ENCODE results near the gene ATP8B1.

Gene ATP8B1

GRCh38 chr18:57819119-57819518, 16.0 kb upstream of the ATP8B1 start:
- TF ChIP-seq CSDC2 (CRISPR knock-in tag; IDR thresholded peaks at IDR 0.05) (no peak), SNAI2 (CRISPR knock-in tag; IDR thresholded peaks at IDR 0.05) (no peak), ZNF565 (CRISPR knock-in tag; conservative IDR thresholded peaks at IDR 0.05; ENCODE audit: low read depth) (no peak), CREB5 (CRISPR knock-in tag; IDR thresholded peaks at IDR 0.05; ENCODE audit: low read depth) (no peak), ZFP30 (CRISPR knock-in tag; IDR thresholded peaks at IDR 0.05) (no peak), POU6F1 (CRISPR knock-in tag; IDR thresholded peaks at IDR 0.05; ENCODE audit: borderline replicate concordance, low read depth) (no peak), PPARA (CRISPR knock-in tag; IDR thresholded peaks at IDR 0.05; ENCODE audit: borderline replicate concordance) (no peak), ARNTL (CRISPR knock-in tag; IDR thresholded peaks at IDR 0.05; ENCODE audit: borderline replicate concordance, low read depth) (no peak), TCF4 (CRISPR knock-in tag; IDR thresholded peaks at IDR 0.05; ENCODE audit: borderline replicate concordance) (no peak), GLIS3 (CRISPR knock-in tag; IDR thresholded peaks at IDR 0.05) (no peak), ZNF8 (CRISPR knock-in tag; IDR thresholded peaks at IDR 0.05) (no peak), ESRRG (CRISPR knock-in tag; IDR thresholded peaks at IDR 0.05) (no peak), ISL1 (CRISPR knock-in tag; IDR thresholded peaks at IDR 0.05) (no peak)
- ATAC-seq: no peak

GRCh38 chr18:57816208-57816954, 13.3 kb upstream of the ATP8B1 start:
- no peak for ATAC-seq
- TF ChIP-seq ZFP3 (CRISPR knock-in tag; IDR thresholded peaks at IDR 0.05) (peak; percentile 67; the same call in 1 of the 2 replicates), ZNF8 (CRISPR knock-in tag; IDR thresholded peaks at IDR 0.05) (no peak)

GRCh38 chr18:57814555-57814954, 11.4 kb upstream of the ATP8B1 start:
- TF ChIP-seq BACH2 (CRISPR knock-in tag; IDR thresholded peaks at IDR 0.05; ENCODE audit: borderline replicate concordance) (no peak), CSDC2 (CRISPR knock-in tag; IDR thresholded peaks at IDR 0.05) (no peak), ZNF8 (CRISPR knock-in tag; IDR thresholded peaks at IDR 0.05) (no peak), CREB5 (CRISPR knock-in tag; IDR thresholded peaks at IDR 0.05; ENCODE audit: low read depth) (no peak), RARB (CRISPR knock-in tag; IDR thresholded peaks at IDR 0.05) (no peak), PPARA (CRISPR knock-in tag; IDR thresholded peaks at IDR 0.05; ENCODE audit: borderline replicate concordance) (no peak), ESRRG (CRISPR knock-in tag; IDR thresholded peaks at IDR 0.05) (no peak), ISL1 (CRISPR knock-in tag; IDR thresholded peaks at IDR 0.05) (no peak), PATZ1 (CRISPR knock-in tag; IDR thresholded peaks at IDR 0.05; ENCODE audit: borderline replicate concordance) (no peak), ZFP30 (CRISPR knock-in tag; IDR thresholded peaks at IDR 0.05) (no peak), ZNF565 (CRISPR knock-in tag; conservative IDR thresholded peaks at IDR 0.05; ENCODE audit: low read depth) (no peak), ZNF70 (CRISPR knock-in tag; IDR thresholded peaks at IDR 0.05) (no peak)
- ATAC-seq: no peak

GRCh38 chr18:57813245-57813644, 10.1 kb upstream of the ATP8B1 start:
- TF ChIP-seq ISL1 (CRISPR knock-in tag; IDR thresholded peaks at IDR 0.05) (peak; percentile 88), ZNF70 (CRISPR knock-in tag; IDR thresholded peaks at IDR 0.05) (no peak)
- ATAC-seq: peak; percentile 94

- no peak for ATAC-seq
- no peak for TF ChIP-seq TCF4 (CRISPR knock-in tag; IDR thresholded peaks at IDR 0.05; ENCODE audit: borderline replicate concordance)
- no peak for TF ChIP-seq CREB5 (CRISPR knock-in tag; IDR thresholded peaks at IDR 0.05; ENCODE audit: low read depth)
- TF ChIP-seq ZFP30 (CRISPR knock-in tag; IDR thresholded peaks at IDR 0.05): no peak
- no peak for TF ChIP-seq TSHZ2 (CRISPR knock-in tag; IDR thresholded peaks at IDR 0.05)
- TF ChIP-seq ZNF8 (CRISPR knock-in tag; IDR thresholded peaks at IDR 0.05): no peak
- no peak for TF ChIP-seq ZFP3 (CRISPR knock-in tag; IDR thresholded peaks at IDR 0.05)
- TF ChIP-seq ZNF565 (CRISPR knock-in tag; conservative IDR thresholded peaks at IDR 0.05; ENCODE audit: low read depth): no peak
- TF ChIP-seq PATZ1 (CRISPR knock-in tag; IDR thresholded peaks at IDR 0.05; ENCODE audit: borderline replicate concordance): no peak
- TF ChIP-seq SNAI2 (CRISPR knock-in tag; IDR thresholded peaks at IDR 0.05): no peak
- no peak for TF ChIP-seq GLIS3 (CRISPR knock-in tag; IDR thresholded peaks at IDR 0.05)
These were observed 9.0 kb upstream of the ATP8B1 start for GRCh38 chr18:57812126-57812477.

Measured in SK-N-SH treated with all-trans-retinoic acid at 6 μM for 48 hours (cell line).